HG03066 (cell line): ENCODE results near the gene CBR3.
"Not testable (repeated sequence)": the region's sequence is repeated elsewhere in the genome, so short reads cannot be mapped to it uniquely, and the experiment has no call there.

Experiments used
- ATAC-seq: cut with Tn5 transposase; IDR thresholded peaks from one replicate; pipeline ENCODE4 v1.9.1; 2021; ENCODE audit warnings: low read depth; ENCODE audit not compliant: unreplicated experiment

The CBR3 gene

GRCh38 chr21:36117286-36117741 is 17.6 kb upstream of the CBR3 start:
- no peak for ATAC-seq

- ATAC-seq, result no peak
Measured at GRCh38 chr21:36120304-36120888, 14.5 kb upstream of the CBR3 start.

GRCh38 chr21:36122977-36123376 is 11.9 kb upstream of the CBR3 start:
- ATAC-seq, result no peak

- no peak for ATAC-seq
Measured at GRCh38 chr21:36124395-36124794, 10.5 kb upstream of the CBR3 start.

GRCh38 chr21:36125512-36126207 is 9.2 kb upstream of the CBR3 start:
- ATAC-seq, result no peak

- ATAC-seq, result no peak
Measured at GRCh38 chr21:36126208-36126565, 8.7 kb upstream of the CBR3 start.

GRCh38 chr21:36126621-36127110 is 8.2 kb upstream of the CBR3 start:
- no peak for ATAC-seq

- no peak for ATAC-seq
Measured at GRCh38 chr21:36127250-36127904, 7.5 kb upstream of the CBR3 start.

- no peak for ATAC-seq
Measured at GRCh38 chr21:36127977-36128376, 6.9 kb upstream of the CBR3 start.

GRCh38 chr21:36129219-36129618 is 5.7 kb upstream of the CBR3 start:
- no peak for ATAC-seq

- not testable (repeated sequence) for ATAC-seq
Measured at GRCh38 chr21:36130414-36130762, 4.5 kb upstream of the CBR3 start.

GRCh38 chr21:36130839-36131238 is 4.0 kb upstream of the CBR3 start:
- not testable (repeated sequence) for ATAC-seq

GRCh38 chr21:36132696-36133095 is 2.2 kb upstream of the CBR3 start:
- ATAC-seq, result no peak

GRCh38 chr21:36135391-36136102 is 668 bp downstream of the CBR3 start:
- no peak for ATAC-seq

GRCh38 chr21:36139791-36140190 is 4.9 kb downstream of the CBR3 start:
- not testable (repeated sequence) for ATAC-seq

- peak; percentile 75 for ATAC-seq
Measured at GRCh38 chr21:36141513-36141925, 6.6 kb downstream of the CBR3 start.

- not testable (repeated sequence) for ATAC-seq
Measured at GRCh38 chr21:36144233-36144632, 9.4 kb downstream of the CBR3 start.

- no peak for ATAC-seq
Measured at GRCh38 chr21:36145259-36145658, 10.4 kb downstream of the CBR3 start.

- ATAC-seq, result no peak
Measured at GRCh38 chr21:36147911-36148310, 13.0 kb downstream of the CBR3 start.

GRCh38 chr21:36148886-36149285 is 14.0 kb downstream of the CBR3 start:
- no peak for ATAC-seq
